Measurements from ENCODE around the gene RPL27A.

- no peak for TF ChIP-seq CTCF (IDR thresholded peaks at IDR 0.05)
- no peak for TF ChIP-seq EZH2 (IDR thresholded peaks at IDR 0.05; ENCODE audit: borderline replicate concordance, insufficient read depth, low read depth, low read length, poor library complexity, severe bottlenecking)
Measured at GRCh38 chr11:8714622-8715225, 32.1 kb downstream of the RPL27A start.

All from B cell (primary cell).